AG09309 (cell line): ENCODE data around the gene MYL7.

Experiments
- DNase-seq: peaks from one replicate; pipeline ENCODE4 v3.0.0-alpha.2; 2010; ENCODE audit warnings: low read depth
- H3K4me3 ChIP-seq: 2 replicates; pipeline ENCODE4 v1.5.1; 2011; ENCODE audit warnings: mild to moderate bottlenecking, low read depth, low read length, moderate library complexity; ENCODE audit not compliant: control insufficient read depth
- TF ChIP-seq, protein P1 (sequence below): IDR thresholded peaks from 2 replicates; pipeline ENCODE4 v1.5.1; 2011; ENCODE audit warnings: mild to moderate bottlenecking, low read depth, low read length, inconsistent platforms; ENCODE audit not compliant: insufficient read depth, control insufficient read depth; ENCODE audit errors: missing control alignments

Gene MYL7

DNA sequence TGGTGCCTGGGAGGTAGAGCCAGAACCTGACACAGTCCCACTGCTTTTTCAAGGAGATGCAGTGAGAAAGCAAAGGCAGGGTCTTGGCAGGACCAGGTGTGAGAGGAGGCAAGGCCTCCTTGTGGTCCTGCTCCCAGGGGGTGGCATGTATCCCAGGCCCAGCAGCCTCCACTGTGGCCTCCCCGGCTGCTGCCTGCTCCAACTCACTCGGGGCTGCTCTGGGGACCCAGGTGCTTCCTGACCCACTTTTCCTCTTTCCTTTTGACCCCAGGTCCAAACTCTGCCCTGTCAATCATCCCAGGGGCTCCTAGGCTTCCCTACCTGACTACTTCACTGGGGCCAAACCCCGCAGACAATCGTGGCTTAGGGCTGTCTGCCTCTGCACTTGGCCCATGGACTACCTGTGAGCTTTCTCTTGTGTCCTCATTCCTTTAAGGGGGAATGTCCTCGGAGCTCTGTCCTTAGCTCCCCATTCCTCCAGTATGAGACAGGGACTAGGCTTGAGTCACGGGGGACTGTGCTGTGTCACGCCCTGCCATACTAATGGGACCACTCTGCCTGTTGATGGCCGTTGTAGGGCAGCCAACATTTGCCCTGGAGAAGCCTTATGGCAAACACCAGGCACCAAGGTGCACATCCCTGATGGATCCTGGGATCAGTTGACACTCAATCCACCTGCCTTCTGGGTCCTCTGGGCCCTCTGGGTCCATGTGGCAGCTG is 38.1 kb downstream of the MYL7 start:
- H3K4me3 ChIP-seq, result no peak overlapping the region
- no peak for DNase-seq
- TF ChIP-seq, protein P1, sequence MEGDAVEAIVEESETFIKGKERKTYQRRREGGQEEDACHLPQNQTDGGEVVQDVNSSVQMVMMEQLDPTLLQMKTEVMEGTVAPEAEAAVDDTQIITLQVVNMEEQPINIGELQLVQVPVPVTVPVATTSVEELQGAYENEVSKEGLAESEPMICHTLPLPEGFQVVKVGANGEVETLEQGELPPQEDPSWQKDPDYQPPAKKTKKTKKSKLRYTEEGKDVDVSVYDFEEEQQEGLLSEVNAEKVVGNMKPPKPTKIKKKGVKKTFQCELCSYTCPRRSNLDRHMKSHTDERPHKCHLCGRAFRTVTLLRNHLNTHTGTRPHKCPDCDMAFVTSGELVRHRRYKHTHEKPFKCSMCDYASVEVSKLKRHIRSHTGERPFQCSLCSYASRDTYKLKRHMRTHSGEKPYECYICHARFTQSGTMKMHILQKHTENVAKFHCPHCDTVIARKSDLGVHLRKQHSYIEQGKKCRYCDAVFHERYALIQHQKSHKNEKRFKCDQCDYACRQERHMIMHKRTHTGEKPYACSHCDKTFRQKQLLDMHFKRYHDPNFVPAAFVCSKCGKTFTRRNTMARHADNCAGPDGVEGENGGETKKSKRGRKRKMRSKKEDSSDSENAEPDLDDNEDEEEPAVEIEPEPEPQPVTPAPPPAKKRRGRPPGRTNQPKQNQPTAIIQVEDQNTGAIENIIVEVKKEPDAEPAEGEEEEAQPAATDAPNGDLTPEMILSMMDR, result no peak

DNA sequence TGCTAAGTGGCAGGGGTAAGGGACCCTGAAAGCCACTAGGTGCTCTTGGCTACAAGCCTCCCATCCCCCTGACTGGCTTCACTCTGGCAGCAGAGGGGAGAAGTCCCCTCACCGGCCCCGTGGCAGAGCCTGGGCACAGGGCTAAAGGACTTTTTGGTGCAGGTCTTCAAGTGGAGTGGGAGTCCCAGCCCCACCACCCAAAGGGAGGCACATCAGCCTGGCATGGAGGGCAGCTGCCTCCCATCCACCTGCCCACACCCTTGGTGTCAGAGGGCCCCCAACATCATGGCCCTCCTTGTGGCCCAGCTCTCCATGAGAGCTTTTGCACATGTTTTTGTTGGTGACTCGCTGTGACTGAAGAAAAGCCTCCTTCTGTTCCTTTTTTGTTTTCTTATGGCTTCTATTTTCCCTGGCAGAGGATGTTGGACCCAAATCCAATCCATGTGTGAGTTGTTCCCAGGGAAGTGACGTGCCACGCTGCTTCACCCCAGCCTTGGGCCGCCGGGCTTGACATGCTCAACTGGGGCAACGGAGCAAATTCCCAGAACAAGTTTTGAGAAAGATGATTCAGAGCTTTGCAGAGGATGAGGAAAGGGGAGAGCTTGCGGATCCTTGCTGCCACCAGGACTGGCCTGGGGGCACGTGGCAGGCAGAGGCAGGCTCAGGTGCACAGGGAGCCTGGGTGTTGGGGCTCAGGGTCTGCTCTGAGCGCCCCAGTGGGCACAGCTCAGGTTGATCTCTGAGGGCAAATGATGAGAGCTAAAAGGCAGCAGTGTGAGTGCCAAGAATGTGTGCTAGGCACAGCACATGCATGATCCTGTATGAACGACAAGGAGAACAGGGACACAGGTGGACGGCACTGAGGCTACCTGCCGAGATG is 38.9 kb downstream of the MYL7 start:
- peak; percentile 92 for DNase-seq
- TF ChIP-seq, protein P1, result no peak
- no peak overlapping the region for H3K4me3 ChIP-seq

DNA sequence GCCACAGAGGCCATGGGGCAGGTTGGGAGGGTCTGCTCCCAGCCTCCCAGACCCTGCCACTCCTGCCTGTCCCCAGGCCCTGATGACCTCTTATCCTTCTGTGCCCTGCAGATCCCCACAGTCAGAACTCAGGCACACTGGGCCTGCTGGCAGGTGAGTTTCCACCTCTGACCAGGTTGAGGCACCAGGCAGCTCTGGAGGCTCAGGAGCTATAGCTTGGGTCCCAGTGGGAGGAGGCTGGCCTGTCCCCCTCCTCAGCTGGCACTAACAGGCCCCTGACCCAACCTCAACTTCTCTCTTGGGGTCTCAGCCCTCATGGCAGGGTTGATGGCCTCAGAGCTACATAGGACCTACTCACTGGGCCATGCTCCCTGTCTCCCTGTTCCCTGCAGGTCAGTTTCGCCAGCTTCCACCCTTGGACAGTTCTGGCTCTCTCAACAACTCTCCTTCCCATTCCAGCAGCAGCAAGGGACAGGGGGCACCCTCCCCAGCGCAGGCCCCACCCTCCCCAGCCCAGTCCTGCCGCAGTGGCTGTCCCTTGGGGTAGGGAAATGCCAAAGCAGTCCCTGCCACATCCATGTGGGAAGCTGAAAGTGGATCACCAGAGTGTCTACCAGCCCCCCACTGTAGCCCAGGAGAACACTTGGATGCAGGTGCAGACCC is 39.7 kb downstream of the MYL7 start:
- H3K4me3 ChIP-seq, result no peak overlapping the region
- TF ChIP-seq, protein P1, result no peak
- no peak for DNase-seq

DNA sequence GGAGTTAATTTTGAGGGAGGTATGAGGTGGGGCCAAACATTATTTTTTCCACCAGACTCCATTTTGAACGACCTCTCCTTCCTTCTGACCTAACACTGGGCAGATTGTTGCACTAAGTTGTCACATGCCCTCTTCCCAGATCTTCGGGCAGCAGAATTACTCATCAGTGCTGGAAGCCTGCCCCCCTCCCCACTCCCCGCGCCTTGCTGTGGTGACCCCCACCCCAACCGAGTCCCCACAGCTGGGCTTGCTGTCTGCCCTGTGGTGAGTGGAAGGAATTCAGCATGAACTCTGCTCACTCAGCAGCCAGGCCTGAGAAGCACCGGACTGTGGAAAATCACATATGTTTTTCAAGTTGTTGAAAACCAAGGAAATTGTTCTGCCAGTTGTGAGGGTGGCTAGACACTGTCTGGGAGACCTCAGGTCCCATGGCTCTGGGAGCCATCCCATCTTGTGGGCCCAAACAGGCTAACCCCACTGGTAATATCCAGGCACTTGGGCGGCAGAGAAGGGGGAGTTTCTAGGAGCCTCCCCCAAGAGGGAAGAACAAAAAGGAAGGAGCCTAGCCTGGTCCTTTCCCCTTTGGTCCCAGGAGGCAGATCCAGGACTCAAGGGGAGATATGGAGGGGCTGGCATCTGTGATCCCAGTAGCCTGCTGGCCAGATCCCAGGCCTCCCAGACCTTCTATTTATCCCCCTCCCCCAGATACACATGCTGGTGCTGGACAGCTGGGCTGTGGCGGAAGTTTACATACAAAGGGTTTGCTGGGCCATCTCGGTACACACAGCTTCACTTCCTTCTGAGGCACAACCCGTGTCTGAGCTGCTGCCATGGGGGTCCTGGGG is 40.5 kb downstream of the MYL7 start:
- peak; percentile 68 for DNase-seq
- TF ChIP-seq, protein P1, result no peak
- no peak overlapping the region for H3K4me3 ChIP-seq

DNA sequence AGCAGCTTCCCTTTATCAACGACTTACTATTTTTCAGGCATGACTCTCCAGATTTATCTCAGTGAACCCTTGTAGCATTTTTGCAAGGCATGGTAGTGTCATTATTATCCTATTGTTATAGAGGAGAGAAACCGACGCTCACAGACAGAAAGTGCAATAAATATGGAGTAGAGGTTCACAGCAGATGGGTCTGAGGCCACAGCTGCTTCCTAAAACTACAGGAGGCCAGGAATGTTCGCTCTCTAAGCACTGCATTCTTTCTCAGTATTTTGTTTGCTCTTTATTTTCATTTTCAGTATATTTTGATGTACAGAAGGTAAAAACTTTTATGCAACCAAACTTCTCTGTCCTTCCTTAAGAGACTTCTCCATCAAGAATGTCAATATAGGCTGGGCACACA is 41.5 kb downstream of the MYL7 start:
- no peak for DNase-seq
- TF ChIP-seq, protein P1, result no peak
- H3K4me3 ChIP-seq, result no peak overlapping the region
